Measurements from ENCODE around the gene NFIC. TPM values are rescaled to one million over a fixed set of nuclear protein-coding genes. Genes with fewer than 3 reads are reported as not detected.
"Not testable (repeated sequence)": the region's sequence is repeated elsewhere in the genome, so short reads cannot be mapped to it uniquely, and the experiment has no call there.

Gene NFIC
- total RNA-seq, 4 donors from 2014 or later, result 125 to 285 (median 155) TPM

- peaks cover 0 to 99% of the 10 kb centered on the region in 2 donors for H3K36me3 ChIP-seq
- WGBS, 2 donors (ENCODE audit: low coverage in 1 of 2), result 64 to 90% methylated on average over 2 to 7 of the region's 10 CpGs
- H3K4me1 ChIP-seq, result peaks cover 0 to 57% (median 10%) of the 10 kb centered on the region in 3 donors
- H3K27ac ChIP-seq, result peak overlapping the region; percentile 62 to 94 (median 86)
- ATAC-seq, result no peak
- H3K27me3 ChIP-seq, result no peaks in the 10 kb centered on the region
- H3K9me3 ChIP-seq, result no peaks in the 10 kb centered on the region
- TF ChIP-seq POLR2A (IDR thresholded peaks at IDR 0.05), result no peak
- TF ChIP-seq POLR2AphosphoS5 (IDR thresholded peaks at IDR 0.05), result no peak
- TF ChIP-seq CTCF (IDR thresholded peaks at IDR 0.05), result no peak
- no peak for TF ChIP-seq EP300 (IDR thresholded peaks at IDR 0.05)
- H3K4me3 ChIP-seq, result no peak overlapping the region
These were observed 85.1 kb downstream of the NFIC start for GRCh38 chr19:3451451-3451866.

- Histone ChIP-seq H3K4me1 (peaks cover 0 to 62% (median 12%) of the 10 kb centered on the region in 3 donors), H3K27ac (peak overlapping the region; percentile 62 to 92 (median 86)), H3K27me3 (no peaks in the 10 kb centered on the region), H3K9me3 (no peaks in the 10 kb centered on the region), H3K36me3 (peaks cover 0 to 99% of the 10 kb centered on the region in 2 donors), H3K4me3 (no peak overlapping the region)
- TF ChIP-seq EP300 (IDR thresholded peaks at IDR 0.05) (no peak), POLR2AphosphoS5 (IDR thresholded peaks at IDR 0.05) (no peak), CTCF (IDR thresholded peaks at IDR 0.05) (no peak), POLR2A (IDR thresholded peaks at IDR 0.05) (no peak)
- no peak for ATAC-seq
- 77 to 86% methylated on average over 11 to 18 of the region's 38 CpGs for WGBS, 2 donors (ENCODE audit: low coverage in 1 of 2)
These were observed 86.0 kb downstream of the NFIC start for GRCh38 chr19:3452171-3452941.

GRCh38 chr19:3452942-3453214 is 86.5 kb downstream of the NFIC start:
- Histone ChIP-seq H3K4me1 (peaks cover 0 to 67% (median 17%) of the 10 kb centered on the region in 3 donors), H3K27ac (peak overlapping the region in 3 of 4 donors; percentile 85 to 92 (median 87)), H3K36me3 (peaks cover 0 to 99% of the 10 kb centered on the region in 2 donors)
- H3K27me3 ChIP-seq, H3K9me3 ChIP-seq, ATAC-seq, H3K4me3 ChIP-seq: not testable (repeated sequence)
- 82 to 97% methylated on average over 5 to 7 of the region's 10 CpGs for WGBS, 2 donors (ENCODE audit: low coverage in 1 of 2)

GRCh38 chr19:3453840-3454239 is 87.5 kb downstream of the NFIC start:
- TF ChIP-seq CTCF (IDR thresholded peaks at IDR 0.05) (no peak), EP300 (IDR thresholded peaks at IDR 0.05) (no peak), POLR2A (IDR thresholded peaks at IDR 0.05) (no peak), POLR2AphosphoS5 (IDR thresholded peaks at IDR 0.05) (no peak)
- Histone ChIP-seq H3K36me3 (peaks cover 0 to 92% of the 10 kb centered on the region in 2 donors), H3K4me1 (peaks cover 0 to 76% (median 27%) of the 10 kb centered on the region in 3 donors), H3K27me3 (no peaks in the 10 kb centered on the region), H3K27ac (peak overlapping the region in 3 of 4 donors; percentile 85 to 92 (median 87)), H3K9me3 (no peaks in the 10 kb centered on the region), H3K4me3 (no peak overlapping the region)
- no CpG with 5 or more reads among the region's 25 CpGs for WGBS, 2 donors (ENCODE audit: low coverage in 1 of 2)
- ATAC-seq, result no peak

- H3K9me3 ChIP-seq, result no peaks in the 10 kb centered on the region
- H3K4me3 ChIP-seq, result no peak overlapping the region
- H3K4me1 ChIP-seq, result peaks cover 0 to 86% (median 35%) of the 10 kb centered on the region in 3 donors
- TF ChIP-seq POLR2A (IDR thresholded peaks at IDR 0.05) (no peak), POLR2AphosphoS5 (IDR thresholded peaks at IDR 0.05) (no peak), EP300 (IDR thresholded peaks at IDR 0.05) (no peak), CTCF (IDR thresholded peaks at IDR 0.05) (no peak)
- WGBS, 2 donors (ENCODE audit: low coverage in 1 of 2), result 83 to 100% methylated on average over 2 to 5 of the region's 15 CpGs
- peak overlapping the region in 3 of 4 donors; percentile 85 to 92 (median 87) for H3K27ac ChIP-seq
- H3K27me3 ChIP-seq, result no peaks in the 10 kb centered on the region
- no peak for ATAC-seq
- peaks cover 0 to 84% of the 10 kb centered on the region in 2 donors for H3K36me3 ChIP-seq
These were observed 88.4 kb downstream of the NFIC start for GRCh38 chr19:3454656-3455392.

Data from gastroesophageal sphincter (tissue), 4 donors.